Measurements from ENCODE around the gene NPC1.
"Not testable (repeated sequence)": the region's sequence is repeated elsewhere in the genome, so short reads cannot be mapped to it uniquely, and the experiment has no call there.

The NPC1 gene

GRCh38 chr18:23573626-23574431 lies 12.5 kb downstream of the NPC1 start:
- DNase-seq, result no peak

GRCh38 chr18:23573020-23573419 lies 13.3 kb downstream of the NPC1 start:
- DNase-seq, result no peak

- DNase-seq, result no peak
Observed at GRCh38 chr18:23572570-23572969, 13.7 kb downstream of the NPC1 start.

GRCh38 chr18:23572012-23572411 lies 14.3 kb downstream of the NPC1 start:
- DNase-seq, result no peak

GRCh38 chr18:23570912-23571504 lies 15.3 kb downstream of the NPC1 start:
- DNase-seq, result no peak

- no peak for DNase-seq
Observed at GRCh38 chr18:23569299-23570063, 16.8 kb downstream of the NPC1 start.

- DNase-seq, result no peak
Observed at GRCh38 chr18:23568281-23569138, 17.8 kb downstream of the NPC1 start.

GRCh38 chr18:23567671-23568070 lies 18.6 kb downstream of the NPC1 start:
- DNase-seq, result no peak

- DNase-seq, result no peak
Observed at GRCh38 chr18:23565916-23566547, 20.3 kb downstream of the NPC1 start.

- no peak for DNase-seq
Observed at GRCh38 chr18:23563377-23564043, 22.8 kb downstream of the NPC1 start.

GRCh38 chr18:23560186-23560585 lies 26.1 kb downstream of the NPC1 start:
- no peak for DNase-seq

- not testable (repeated sequence) for DNase-seq
Observed at GRCh38 chr18:23557511-23557910, 28.8 kb downstream of the NPC1 start.

- DNase-seq, result no peak
Observed at GRCh38 chr18:23556145-23556780, 30.0 kb downstream of the NPC1 start.

- DNase-seq, result no peak
Observed at GRCh38 chr18:23553887-23554286, 32.4 kb downstream of the NPC1 start.

- DNase-seq, result no peak
Observed at GRCh38 chr18:23552505-23552904, 33.8 kb downstream of the NPC1 start.

- DNase-seq, result no peak
Observed at GRCh38 chr18:23551978-23552377, 34.3 kb downstream of the NPC1 start.

GRCh38 chr18:23550898-23551297 lies 35.4 kb downstream of the NPC1 start:
- no peak for DNase-seq

GRCh38 chr18:23548719-23549118 lies 37.6 kb downstream of the NPC1 start:
- no peak for DNase-seq

GRCh38 chr18:23548275-23548674 lies 38.0 kb downstream of the NPC1 start:
- DNase-seq, result no peak

GRCh38 chr18:23547846-23548245 lies 38.5 kb downstream of the NPC1 start:
- no peak for DNase-seq

GRCh38 chr18:23547306-23547705 lies 39.0 kb downstream of the NPC1 start:
- DNase-seq, result no peak

Measured in activated naive CD4-positive, alpha-beta T cell treated with anti-CD3 and anti-CD28 coated beads, Interleukin-2, amount 50 U/mL, for 16 hours (primary cell).